Measurements from ENCODE around the gene OPALIN. TPM values are rescaled to one million over a fixed set of nuclear protein-coding genes. Genes with fewer than 3 reads are reported as not detected.

Gene OPALIN
- polyA plus RNA-seq, 1 donor from 2014 or later = not detected

DNA sequence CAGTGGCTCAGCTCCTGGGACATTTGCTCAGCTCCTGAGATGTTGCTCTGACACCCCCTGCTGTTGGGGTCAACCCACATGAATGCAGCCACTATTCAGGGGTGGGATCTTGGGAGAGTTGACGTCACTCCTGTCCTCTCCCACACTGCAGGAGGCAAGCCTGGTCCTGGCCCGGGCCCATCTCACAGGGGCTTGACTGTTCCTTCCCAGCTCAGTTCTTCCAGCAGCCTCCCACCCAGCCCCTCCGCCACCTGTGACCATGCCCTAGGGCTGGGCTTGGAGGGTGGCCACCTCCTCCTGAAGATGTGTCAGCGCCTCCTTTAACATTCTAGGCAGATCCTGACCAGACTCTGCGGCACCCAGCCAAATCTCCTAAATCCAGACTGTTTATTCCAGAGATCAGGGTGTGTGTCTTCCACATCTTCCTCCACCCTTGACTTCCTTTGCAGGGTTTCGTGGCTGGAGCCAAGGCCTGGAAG lies 19.1 kb upstream of the OPALIN start:
- H3K79me2 ChIP-seq (replicated peaks; ENCODE audit: insufficient read depth, low read length) = no peaks in the 10 kb centered on the region
- H3F3A ChIP-seq (ENCODE audit: insufficient read depth, low read length, poor library complexity, severe bottlenecking) = no peaks in the 10 kb centered on the region
- H3K27me3 ChIP-seq (ENCODE audit: insufficient read depth, low read depth, low read length) = no peaks in the 10 kb centered on the region
- no peaks in the 10 kb centered on the region for H3K36me3 ChIP-seq (ENCODE audit: insufficient read depth, low read length)
- no peaks in the 10 kb centered on the region for H3K9me2 ChIP-seq (ENCODE audit: insufficient read depth, low read length)
- H3K9ac ChIP-seq (ENCODE audit: low read length) = no peak overlapping the region
- no peak overlapping the region for H3K4me2 ChIP-seq (ENCODE audit: low read length)
- no peak overlapping the region for H3K27ac ChIP-seq (ENCODE audit: low read length)
- TF ChIP-seq POLR2AphosphoS5 (IDR thresholded peaks at IDR 0.05) = no peak
- TF ChIP-seq, protein P1, sequence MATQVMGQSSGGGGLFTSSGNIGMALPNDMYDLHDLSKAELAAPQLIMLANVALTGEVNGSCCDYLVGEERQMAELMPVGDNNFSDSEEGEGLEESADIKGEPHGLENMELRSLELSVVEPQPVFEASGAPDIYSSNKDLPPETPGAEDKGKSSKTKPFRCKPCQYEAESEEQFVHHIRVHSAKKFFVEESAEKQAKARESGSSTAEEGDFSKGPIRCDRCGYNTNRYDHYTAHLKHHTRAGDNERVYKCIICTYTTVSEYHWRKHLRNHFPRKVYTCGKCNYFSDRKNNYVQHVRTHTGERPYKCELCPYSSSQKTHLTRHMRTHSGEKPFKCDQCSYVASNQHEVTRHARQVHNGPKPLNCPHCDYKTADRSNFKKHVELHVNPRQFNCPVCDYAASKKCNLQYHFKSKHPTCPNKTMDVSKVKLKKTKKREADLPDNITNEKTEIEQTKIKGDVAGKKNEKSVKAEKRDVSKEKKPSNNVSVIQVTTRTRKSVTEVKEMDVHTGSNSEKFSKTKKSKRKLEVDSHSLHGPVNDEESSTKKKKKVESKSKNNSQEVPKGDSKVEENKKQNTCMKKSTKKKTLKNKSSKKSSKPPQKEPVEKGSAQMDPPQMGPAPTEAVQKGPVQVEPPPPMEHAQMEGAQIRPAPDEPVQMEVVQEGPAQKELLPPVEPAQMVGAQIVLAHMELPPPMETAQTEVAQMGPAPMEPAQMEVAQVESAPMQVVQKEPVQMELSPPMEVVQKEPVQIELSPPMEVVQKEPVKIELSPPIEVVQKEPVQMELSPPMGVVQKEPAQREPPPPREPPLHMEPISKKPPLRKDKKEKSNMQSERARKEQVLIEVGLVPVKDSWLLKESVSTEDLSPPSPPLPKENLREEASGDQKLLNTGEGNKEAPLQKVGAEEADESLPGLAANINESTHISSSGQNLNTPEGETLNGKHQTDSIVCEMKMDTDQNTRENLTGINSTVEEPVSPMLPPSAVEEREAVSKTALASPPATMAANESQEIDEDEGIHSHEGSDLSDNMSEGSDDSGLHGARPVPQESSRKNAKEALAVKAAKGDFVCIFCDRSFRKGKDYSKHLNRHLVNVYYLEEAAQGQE (IDR thresholded peaks at IDR 0.05; ENCODE audit: borderline replicate concordance) = no peak
- H3K9me3 ChIP-seq (ENCODE audit: low read length) = no peaks in the 10 kb centered on the region
- H2AFZ ChIP-seq (ENCODE audit: low read depth, low read length) = no peak overlapping the region
- no peak overlapping the region for H3K4me3 ChIP-seq (ENCODE audit: low read length)
- no peaks in the 10 kb centered on the region for H4K20me1 ChIP-seq (ENCODE audit: insufficient read depth)

DNA sequence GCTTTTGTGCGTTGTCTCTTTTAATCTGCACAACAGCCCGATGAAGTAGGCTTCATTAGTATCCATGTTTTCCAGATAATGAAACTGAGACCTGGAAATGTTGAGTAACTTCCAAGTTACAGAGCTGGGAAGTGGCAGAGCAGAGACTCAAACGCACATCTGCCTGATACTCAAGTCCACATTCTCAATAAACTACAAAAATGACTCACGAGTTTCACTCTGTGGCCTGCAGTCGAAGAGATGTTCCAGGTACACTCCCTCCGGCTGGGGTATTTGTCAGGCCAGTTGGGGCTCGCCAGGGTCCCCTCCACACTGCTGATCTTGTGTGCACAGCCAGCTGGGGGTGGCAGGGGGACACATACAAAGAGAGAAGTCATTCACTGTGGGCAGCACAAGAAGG lies 17.7 kb upstream of the OPALIN start:
- Histone ChIP-seq H4K20me1 (ENCODE audit: insufficient read depth) (no peaks in the 10 kb centered on the region), H3K9ac (ENCODE audit: low read length) (no peak overlapping the region), H3K27ac (ENCODE audit: low read length) (no peak overlapping the region), H3K4me2 (ENCODE audit: low read length) (no peak overlapping the region), H3K79me2 (replicated peaks; ENCODE audit: insufficient read depth, low read length) (no peaks in the 10 kb centered on the region), H3K4me3 (ENCODE audit: low read length) (no peak overlapping the region), H3K27me3 (ENCODE audit: insufficient read depth, low read depth, low read length) (no peaks in the 10 kb centered on the region), H3K9me3 (ENCODE audit: low read length) (no peaks in the 10 kb centered on the region), H3K36me3 (ENCODE audit: insufficient read depth, low read length) (no peaks in the 10 kb centered on the region), H3F3A (ENCODE audit: insufficient read depth, low read length, poor library complexity, severe bottlenecking) (no peaks in the 10 kb centered on the region), H2AFZ (ENCODE audit: low read depth, low read length) (no peak overlapping the region), H3K9me2 (ENCODE audit: insufficient read depth, low read length) (no peaks in the 10 kb centered on the region)
- TF ChIP-seq TAF1 (IDR thresholded peaks at IDR 0.05; ENCODE audit: low read depth) = no peak
- no peak for TF ChIP-seq EZH2 (IDR thresholded peaks at IDR 0.05; ENCODE audit: borderline replicate concordance, insufficient read depth, low read length, poor library complexity, severe bottlenecking)
- TF ChIP-seq RAD21 (conservative IDR thresholded peaks at IDR 0.05) = no peak
- TF ChIP-seq, protein P1 (IDR thresholded peaks at IDR 0.05; ENCODE audit: borderline replicate concordance) = no peak
- TF ChIP-seq EP300 (conservative IDR thresholded peaks at IDR 0.05; ENCODE audit: poor library complexity, severe bottlenecking) = no peak
- TF ChIP-seq, protein P2, sequence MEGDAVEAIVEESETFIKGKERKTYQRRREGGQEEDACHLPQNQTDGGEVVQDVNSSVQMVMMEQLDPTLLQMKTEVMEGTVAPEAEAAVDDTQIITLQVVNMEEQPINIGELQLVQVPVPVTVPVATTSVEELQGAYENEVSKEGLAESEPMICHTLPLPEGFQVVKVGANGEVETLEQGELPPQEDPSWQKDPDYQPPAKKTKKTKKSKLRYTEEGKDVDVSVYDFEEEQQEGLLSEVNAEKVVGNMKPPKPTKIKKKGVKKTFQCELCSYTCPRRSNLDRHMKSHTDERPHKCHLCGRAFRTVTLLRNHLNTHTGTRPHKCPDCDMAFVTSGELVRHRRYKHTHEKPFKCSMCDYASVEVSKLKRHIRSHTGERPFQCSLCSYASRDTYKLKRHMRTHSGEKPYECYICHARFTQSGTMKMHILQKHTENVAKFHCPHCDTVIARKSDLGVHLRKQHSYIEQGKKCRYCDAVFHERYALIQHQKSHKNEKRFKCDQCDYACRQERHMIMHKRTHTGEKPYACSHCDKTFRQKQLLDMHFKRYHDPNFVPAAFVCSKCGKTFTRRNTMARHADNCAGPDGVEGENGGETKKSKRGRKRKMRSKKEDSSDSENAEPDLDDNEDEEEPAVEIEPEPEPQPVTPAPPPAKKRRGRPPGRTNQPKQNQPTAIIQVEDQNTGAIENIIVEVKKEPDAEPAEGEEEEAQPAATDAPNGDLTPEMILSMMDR (IDR thresholded peaks at IDR 0.05; ENCODE audit: poor library complexity, severe bottlenecking) = no peak
- TF ChIP-seq POLR2AphosphoS5 (IDR thresholded peaks at IDR 0.05) = no peak
- no peak for TF ChIP-seq MXI1 (conservative IDR thresholded peaks at IDR 0.05; ENCODE audit: poor library complexity, severe bottlenecking)
- no peak for TF ChIP-seq SMC3 (conservative IDR thresholded peaks at IDR 0.05; ENCODE audit: poor library complexity)
